ENCODE measurements around the gene SEMA3C. TPM values are rescaled to one million over a fixed set of nuclear protein-coding genes. Genes with fewer than 3 reads are reported as not detected.

SEMA3C gene
- total and polyA plus RNA-seq, 2 donors, result 2.8 to 5.6 TPM

- no peaks in the 10 kb centered on the region for H3K9me3 ChIP-seq (ENCODE audit: control insufficient read depth in 2 of 2, insufficient read depth in 1 of 2, low read length in 1 of 2)
- H3K4me1 ChIP-seq (ENCODE audit: control insufficient read depth in 2 of 2, insufficient read depth in 2 of 2, low read length in 2 of 2), result no peaks in the 10 kb centered on the region
- no peaks in the 10 kb centered on the region for H3K36me3 ChIP-seq (ENCODE audit: control insufficient read depth in 2 of 2, insufficient read depth in 2 of 2, low read length in 1 of 2)
- no peak overlapping the region for H3K4me3 ChIP-seq (ENCODE audit: low read length in 2 of 2)
- WGBS, result 48% methylated on average over 5 of the region's 5 CpGs
- no peak overlapping the region for H3K27ac ChIP-seq (ENCODE audit: low read depth in 1 of 2, low read length in 1 of 2)
- H3K27me3 ChIP-seq (ENCODE audit: control insufficient read depth in 2 of 2, insufficient read depth in 1 of 2, low read length in 1 of 2), result no peaks in the 10 kb centered on the region
- no peak for DNase-seq (ENCODE audit: low read depth in 6 of 9, low spot score in 9 of 9)
These were observed 70.0 kb downstream of the SEMA3C start for GRCh38 chr7:80848841-80849240.

GRCh38 chr7:80847895-80848294 lies 71.0 kb downstream of the SEMA3C start:
- Histone ChIP-seq H3K4me1 (ENCODE audit: control insufficient read depth in 2 of 2, insufficient read depth in 2 of 2, low read length in 2 of 2) (no peaks in the 10 kb centered on the region), H3K9me3 (ENCODE audit: control insufficient read depth in 2 of 2, insufficient read depth in 1 of 2, low read length in 1 of 2) (no peaks in the 10 kb centered on the region), H3K27ac (ENCODE audit: low read depth in 1 of 2, low read length in 1 of 2) (no peak overlapping the region), H3K4me3 (ENCODE audit: low read length in 2 of 2) (no peak overlapping the region), H3K27me3 (ENCODE audit: control insufficient read depth in 2 of 2, insufficient read depth in 1 of 2, low read length in 1 of 2) (no peaks in the 10 kb centered on the region), H3K36me3 (ENCODE audit: control insufficient read depth in 2 of 2, insufficient read depth in 2 of 2, low read length in 1 of 2) (no peaks in the 10 kb centered on the region)
- WGBS, result 97% methylated on average over 3 of the region's 3 CpGs
- DNase-seq (ENCODE audit: low read depth in 6 of 9, low spot score in 9 of 9), result no peak

GRCh38 chr7:80847027-80847426 lies 71.8 kb downstream of the SEMA3C start:
- no peaks in the 10 kb centered on the region for H3K36me3 ChIP-seq (ENCODE audit: control insufficient read depth in 2 of 2, insufficient read depth in 2 of 2, low read length in 1 of 2)
- no peak overlapping the region for H3K27ac ChIP-seq (ENCODE audit: low read depth in 1 of 2, low read length in 1 of 2)
- 96% methylated on average over 3 of the region's 3 CpGs for WGBS
- no peaks in the 10 kb centered on the region for H3K4me1 ChIP-seq (ENCODE audit: control insufficient read depth in 2 of 2, insufficient read depth in 2 of 2, low read length in 2 of 2)
- H3K9me3 ChIP-seq (ENCODE audit: control insufficient read depth in 2 of 2, insufficient read depth in 1 of 2, low read length in 1 of 2), result no peaks in the 10 kb centered on the region
- no peaks in the 10 kb centered on the region for H3K27me3 ChIP-seq (ENCODE audit: control insufficient read depth in 2 of 2, insufficient read depth in 1 of 2, low read length in 1 of 2)
- H3K4me3 ChIP-seq (ENCODE audit: low read length in 2 of 2), result no peak overlapping the region
- no peak for DNase-seq (ENCODE audit: low read depth in 6 of 9, low spot score in 9 of 9)

- Histone ChIP-seq H3K27ac (ENCODE audit: low read depth in 1 of 2, low read length in 1 of 2) (no peak overlapping the region), H3K4me1 (ENCODE audit: control insufficient read depth in 2 of 2, insufficient read depth in 2 of 2, low read length in 2 of 2) (no peaks in the 10 kb centered on the region), H3K4me3 (ENCODE audit: low read length in 2 of 2) (no peak overlapping the region), H3K9me3 (ENCODE audit: control insufficient read depth in 2 of 2, insufficient read depth in 1 of 2, low read length in 1 of 2) (no peaks in the 10 kb centered on the region), H3K27me3 (ENCODE audit: control insufficient read depth in 2 of 2, insufficient read depth in 1 of 2, low read length in 1 of 2) (no peaks in the 10 kb centered on the region), H3K36me3 (ENCODE audit: control insufficient read depth in 2 of 2, insufficient read depth in 2 of 2, low read length in 1 of 2) (no peaks in the 10 kb centered on the region)
- 95% methylated on average over 5 of the region's 5 CpGs for WGBS
- no peak for DNase-seq (ENCODE audit: low read depth in 6 of 9, low spot score in 9 of 9)
These were observed 73.9 kb downstream of the SEMA3C start for GRCh38 chr7:80844916-80845315.

- no peaks in the 10 kb centered on the region for H3K36me3 ChIP-seq (ENCODE audit: control insufficient read depth in 2 of 2, insufficient read depth in 2 of 2, low read length in 1 of 2)
- H3K27me3 ChIP-seq (ENCODE audit: control insufficient read depth in 2 of 2, insufficient read depth in 1 of 2, low read length in 1 of 2), result no peaks in the 10 kb centered on the region
- no peaks in the 10 kb centered on the region for H3K4me1 ChIP-seq (ENCODE audit: control insufficient read depth in 2 of 2, insufficient read depth in 2 of 2, low read length in 2 of 2)
- no peak for DNase-seq (ENCODE audit: low read depth in 6 of 9, low spot score in 9 of 9)
- no peak overlapping the region for H3K4me3 ChIP-seq (ENCODE audit: low read length in 2 of 2)
- no peaks in the 10 kb centered on the region for H3K9me3 ChIP-seq (ENCODE audit: control insufficient read depth in 2 of 2, insufficient read depth in 1 of 2, low read length in 1 of 2)
- 95% methylated on average over 2 of the region's 2 CpGs for WGBS
- no peak overlapping the region for H3K27ac ChIP-seq (ENCODE audit: low read depth in 1 of 2, low read length in 1 of 2)
These were observed 75.7 kb downstream of the SEMA3C start for GRCh38 chr7:80843018-80843677.

- no peak for DNase-seq (ENCODE audit: low read depth in 6 of 9, low spot score in 9 of 9)
- H3K36me3 ChIP-seq (ENCODE audit: control insufficient read depth in 2 of 2, insufficient read depth in 2 of 2, low read length in 1 of 2), result no peaks in the 10 kb centered on the region
- 93% methylated on average over 4 of the region's 4 CpGs for WGBS
- no peak overlapping the region for H3K4me3 ChIP-seq (ENCODE audit: low read length in 2 of 2)
- no peaks in the 10 kb centered on the region for H3K27me3 ChIP-seq (ENCODE audit: control insufficient read depth in 2 of 2, insufficient read depth in 1 of 2, low read length in 1 of 2)
- H3K9me3 ChIP-seq (ENCODE audit: control insufficient read depth in 2 of 2, insufficient read depth in 1 of 2, low read length in 1 of 2), result no peaks in the 10 kb centered on the region
- H3K4me1 ChIP-seq (ENCODE audit: control insufficient read depth in 2 of 2, insufficient read depth in 2 of 2, low read length in 2 of 2), result no peaks in the 10 kb centered on the region
- no peak overlapping the region for H3K27ac ChIP-seq (ENCODE audit: low read depth in 1 of 2, low read length in 1 of 2)
These were observed 76.6 kb downstream of the SEMA3C start for GRCh38 chr7:80842022-80842790.

- no peak for DNase-seq (ENCODE audit: low read depth in 6 of 9, low spot score in 9 of 9)
- H3K36me3 ChIP-seq (ENCODE audit: control insufficient read depth in 2 of 2, insufficient read depth in 2 of 2, low read length in 1 of 2), result no peaks in the 10 kb centered on the region
- H3K4me1 ChIP-seq (ENCODE audit: control insufficient read depth in 2 of 2, insufficient read depth in 2 of 2, low read length in 2 of 2), result no peaks in the 10 kb centered on the region
- no peaks in the 10 kb centered on the region for H3K9me3 ChIP-seq (ENCODE audit: control insufficient read depth in 2 of 2, insufficient read depth in 1 of 2, low read length in 1 of 2)
- no peak overlapping the region for H3K4me3 ChIP-seq (ENCODE audit: low read length in 2 of 2)
- no peak overlapping the region for H3K27ac ChIP-seq (ENCODE audit: low read depth in 1 of 2, low read length in 1 of 2)
- no peaks in the 10 kb centered on the region for H3K27me3 ChIP-seq (ENCODE audit: control insufficient read depth in 2 of 2, insufficient read depth in 1 of 2, low read length in 1 of 2)
These were observed 77.4 kb downstream of the SEMA3C start for GRCh38 chr7:80841423-80841955.

GRCh38 chr7:80840681-80841080 lies 78.2 kb downstream of the SEMA3C start:
- no peak for DNase-seq (ENCODE audit: low read depth in 6 of 9, low spot score in 9 of 9)
- H3K27ac ChIP-seq (ENCODE audit: low read depth in 1 of 2, low read length in 1 of 2), result no peak overlapping the region
- 98% methylated on average over 2 of the region's 2 CpGs for WGBS
- no peaks in the 10 kb centered on the region for H3K36me3 ChIP-seq (ENCODE audit: control insufficient read depth in 2 of 2, insufficient read depth in 2 of 2, low read length in 1 of 2)
- no peaks in the 10 kb centered on the region for H3K9me3 ChIP-seq (ENCODE audit: control insufficient read depth in 2 of 2, insufficient read depth in 1 of 2, low read length in 1 of 2)
- H3K27me3 ChIP-seq (ENCODE audit: control insufficient read depth in 2 of 2, insufficient read depth in 1 of 2, low read length in 1 of 2), result no peaks in the 10 kb centered on the region
- no peak overlapping the region for H3K4me3 ChIP-seq (ENCODE audit: low read length in 2 of 2)
- H3K4me1 ChIP-seq (ENCODE audit: control insufficient read depth in 2 of 2, insufficient read depth in 2 of 2, low read length in 2 of 2), result no peaks in the 10 kb centered on the region

- Histone ChIP-seq H3K36me3 (ENCODE audit: control insufficient read depth in 2 of 2, insufficient read depth in 2 of 2, low read length in 1 of 2) (no peaks in the 10 kb centered on the region), H3K4me1 (ENCODE audit: control insufficient read depth in 2 of 2, insufficient read depth in 2 of 2, low read length in 2 of 2) (no peaks in the 10 kb centered on the region), H3K27me3 (ENCODE audit: control insufficient read depth in 2 of 2, insufficient read depth in 1 of 2, low read length in 1 of 2) (no peaks in the 10 kb centered on the region), H3K27ac (ENCODE audit: low read depth in 1 of 2, low read length in 1 of 2) (no peak overlapping the region), H3K4me3 (ENCODE audit: low read length in 2 of 2) (no peak overlapping the region), H3K9me3 (ENCODE audit: control insufficient read depth in 2 of 2, insufficient read depth in 1 of 2, low read length in 1 of 2) (no peaks in the 10 kb centered on the region)
- DNase-seq (ENCODE audit: low read depth in 6 of 9, low spot score in 9 of 9), result no peak
These were observed 79.0 kb downstream of the SEMA3C start for GRCh38 chr7:80839855-80840254.
